GM12878 (cell line): Measurements from ENCODE around the gene ATP5PO.

Experiments used
- PBX3 ChIP-seq: IDR thresholded peaks from 2 replicates; pipeline ENCODE4 v1.6.1; 2011; ENCODE audit warnings: mild to moderate bottlenecking, low read depth, low read length, moderate library complexity; ENCODE audit not compliant: insufficient replicate concordance
- ZZZ3 ChIP-seq: IDR thresholded peaks from 2 replicates; pipeline ENCODE4 v1.6.1; 2011; ENCODE audit warnings: low read depth; ENCODE audit not compliant: control insufficient read depth, insufficient read length
- TF ChIP-seq, protein P1 (sequence below): fragments of 450-650 bp; IDR thresholded peaks from 2 replicates; pipeline ENCODE4 v1.6.1; 2017; ENCODE audit warnings: mild to moderate bottlenecking, low read depth, inconsistent platforms; ENCODE audit not compliant: poor library complexity, severe bottlenecking
- TF ChIP-seq, protein P2 (sequence below): fragments of 450-650 bp; IDR thresholded peaks from 2 replicates; pipeline ENCODE4 v1.6.1; 2017; ENCODE audit warnings: mild to moderate bottlenecking
- TF ChIP-seq, protein P3 (sequence below): IDR thresholded peaks from 2 replicates; pipeline ENCODE4 v1.6.1; 2012; ENCODE audit warnings: low read length, inconsistent platforms

DNA sequence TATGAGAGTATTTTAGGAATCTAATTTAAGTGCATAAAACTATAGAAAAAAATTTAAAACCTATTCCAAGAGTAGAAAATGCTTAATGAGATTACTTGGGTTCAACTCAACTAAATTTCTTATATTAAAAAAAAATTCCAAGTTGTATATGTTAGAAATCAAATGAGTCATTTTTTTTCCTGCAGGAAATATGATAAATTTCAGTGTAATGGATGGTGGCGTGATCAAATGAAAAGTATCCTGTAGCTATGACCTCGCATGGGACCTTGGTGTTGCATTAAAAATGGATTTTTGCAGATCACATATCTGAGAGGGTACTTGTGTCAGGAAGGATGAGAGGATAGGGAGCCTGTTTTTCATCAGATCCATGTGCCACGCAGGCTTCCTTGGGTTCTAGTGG, 17.9 kb downstream of the ATP5PO start:
- TF ChIP-seq, protein P1, sequence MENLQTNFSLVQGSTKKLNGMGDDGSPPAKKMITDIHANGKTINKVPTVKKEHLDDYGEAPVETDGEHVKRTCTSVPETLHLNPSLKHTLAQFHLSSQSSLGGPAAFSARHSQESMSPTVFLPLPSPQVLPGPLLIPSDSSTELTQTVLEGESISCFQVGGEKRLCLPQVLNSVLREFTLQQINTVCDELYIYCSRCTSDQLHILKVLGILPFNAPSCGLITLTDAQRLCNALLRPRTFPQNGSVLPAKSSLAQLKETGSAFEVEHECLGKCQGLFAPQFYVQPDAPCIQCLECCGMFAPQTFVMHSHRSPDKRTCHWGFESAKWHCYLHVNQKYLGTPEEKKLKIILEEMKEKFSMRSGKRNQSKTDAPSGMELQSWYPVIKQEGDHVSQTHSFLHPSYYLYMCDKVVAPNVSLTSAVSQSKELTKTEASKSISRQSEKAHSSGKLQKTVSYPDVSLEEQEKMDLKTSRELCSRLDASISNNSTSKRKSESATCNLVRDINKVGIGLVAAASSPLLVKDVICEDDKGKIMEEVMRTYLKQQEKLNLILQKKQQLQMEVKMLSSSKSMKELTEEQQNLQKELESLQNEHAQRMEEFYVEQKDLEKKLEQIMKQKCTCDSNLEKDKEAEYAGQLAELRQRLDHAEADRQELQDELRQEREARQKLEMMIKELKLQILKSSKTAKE = no peak
- TF ChIP-seq PBX3 (no peak), ZZZ3 (no peak)
- TF ChIP-seq, protein P2, sequence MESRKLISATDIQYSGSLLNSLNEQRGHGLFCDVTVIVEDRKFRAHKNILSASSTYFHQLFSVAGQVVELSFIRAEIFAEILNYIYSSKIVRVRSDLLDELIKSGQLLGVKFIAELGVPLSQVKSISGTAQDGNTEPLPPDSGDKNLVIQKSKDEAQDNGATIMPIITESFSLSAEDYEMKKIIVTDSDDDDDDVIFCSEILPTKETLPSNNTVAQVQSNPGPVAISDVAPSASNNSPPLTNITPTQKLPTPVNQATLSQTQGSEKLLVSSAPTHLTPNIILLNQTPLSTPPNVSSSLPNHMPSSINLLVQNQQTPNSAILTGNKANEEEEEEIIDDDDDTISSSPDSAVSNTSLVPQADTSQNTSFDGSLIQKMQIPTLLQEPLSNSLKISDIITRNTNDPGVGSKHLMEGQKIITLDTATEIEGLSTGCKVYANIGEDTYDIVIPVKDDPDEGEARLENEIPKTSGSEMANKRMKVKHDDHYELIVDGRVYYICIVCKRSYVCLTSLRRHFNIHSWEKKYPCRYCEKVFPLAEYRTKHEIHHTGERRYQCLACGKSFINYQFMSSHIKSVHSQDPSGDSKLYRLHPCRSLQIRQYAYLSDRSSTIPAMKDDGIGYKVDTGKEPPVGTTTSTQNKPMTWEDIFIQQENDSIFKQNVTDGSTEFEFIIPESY = no peak
- TF ChIP-seq, protein P3, sequence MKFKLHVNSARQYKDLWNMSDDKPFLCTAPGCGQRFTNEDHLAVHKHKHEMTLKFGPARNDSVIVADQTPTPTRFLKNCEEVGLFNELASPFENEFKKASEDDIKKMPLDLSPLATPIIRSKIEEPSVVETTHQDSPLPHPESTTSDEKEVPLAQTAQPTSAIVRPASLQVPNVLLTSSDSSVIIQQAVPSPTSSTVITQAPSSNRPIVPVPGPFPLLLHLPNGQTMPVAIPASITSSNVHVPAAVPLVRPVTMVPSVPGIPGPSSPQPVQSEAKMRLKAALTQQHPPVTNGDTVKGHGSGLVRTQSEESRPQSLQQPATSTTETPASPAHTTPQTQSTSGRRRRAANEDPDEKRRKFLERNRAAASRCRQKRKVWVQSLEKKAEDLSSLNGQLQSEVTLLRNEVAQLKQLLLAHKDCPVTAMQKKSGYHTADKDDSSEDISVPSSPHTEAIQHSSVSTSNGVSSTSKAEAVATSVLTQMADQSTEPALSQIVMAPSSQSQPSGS = no peak
